HG03159 (cell line): Measurements from ENCODE around the gene DMXL2.

Source experiments
- ATAC-seq: cut with Tn5 transposase; IDR thresholded peaks from one replicate; pipeline ENCODE4 v1.9.1; 2021; ENCODE audit warnings: mild to moderate bottlenecking, moderate library complexity; ENCODE audit not compliant: unreplicated experiment

The DMXL2 gene

GRCh38 chr15:51414256-51414860, 208.2 kb downstream of the DMXL2 start:
- ATAC-seq, result no peak

- ATAC-seq, result no peak
Measured at GRCh38 chr15:51405693-51406523, 216.7 kb downstream of the DMXL2 start.

- ATAC-seq, result no peak
Measured at GRCh38 chr15:51403946-51404695, 218.4 kb downstream of the DMXL2 start.

- no peak for ATAC-seq
Measured at GRCh38 chr15:51403072-51403878, 219.3 kb downstream of the DMXL2 start.

- ATAC-seq, result no peak
Measured at GRCh38 chr15:51401872-51402517, 220.6 kb downstream of the DMXL2 start.

- no peak for ATAC-seq
Measured at GRCh38 chr15:51401051-51401780, 221.4 kb downstream of the DMXL2 start.

- no peak for ATAC-seq
Measured at GRCh38 chr15:51398626-51399025, 223.9 kb downstream of the DMXL2 start.
